Measurements from ENCODE around the gene WNK1. TPM values are rescaled to one million over a fixed set of nuclear protein-coding genes. Genes with fewer than 3 reads are reported as not detected.

Gene WNK1
- total RNA-seq, 2 experiments from 2014 or later, result 112 to 134 TPM

GRCh38 chr12:885701-886100 is 133.3 kb downstream of the WNK1 start:
- CTCF ChIA-PET, result interaction anchor here (0.8 to 1.1 kb wide), 3 partner anchors 12 to 70 kb away, joined by 3 to 4 read pairs (median 3); no protein-coding TSS in a partner anchor
- Mint-ChIP-seq H3K4me1 (ENCODE audit: low read depth) (no peaks in the 10 kb centered on the region), H3K27ac (peak overlapping the region; percentile 27)

GRCh38 chr12:886206-886605 is 133.8 kb downstream of the WNK1 start:
- Mint-ChIP-seq H3K27ac (no peak overlapping the region), H3K4me3 (no peak overlapping the region), H3K4me1 (ENCODE audit: low read depth) (no peaks in the 10 kb centered on the region), H3K36me3 (ENCODE audit: low read depth) (peaks cover 38% of the 10 kb centered on the region), H3K9me3 (no peaks in the 10 kb centered on the region), H3K27me3 (ENCODE audit: low read depth) (no peaks in the 10 kb centered on the region)
- CTCF ChIA-PET, result interaction anchor here (1.1 kb wide), 1 partner anchor 23 kb away, joined by 3 read pairs; no protein-coding TSS in a partner anchor
- intact Hi-C loops (cut with micrococcal nuclease), result no loop called here
- DNase-seq, result no peak

More at GRCh38 chr12:885701-886100, 133.3 kb downstream of the WNK1 start:
- Mint-ChIP-seq H3K4me3 (no peak overlapping the region), H3K36me3 (ENCODE audit: low read depth) (peaks cover 38% of the 10 kb centered on the region), H3K27me3 (ENCODE audit: low read depth) (no peaks in the 10 kb centered on the region), H3K9me3 (no peaks in the 10 kb centered on the region)
- intact Hi-C loops (cut with micrococcal nuclease), result no loop called here
- no peak for DNase-seq

DNA sequence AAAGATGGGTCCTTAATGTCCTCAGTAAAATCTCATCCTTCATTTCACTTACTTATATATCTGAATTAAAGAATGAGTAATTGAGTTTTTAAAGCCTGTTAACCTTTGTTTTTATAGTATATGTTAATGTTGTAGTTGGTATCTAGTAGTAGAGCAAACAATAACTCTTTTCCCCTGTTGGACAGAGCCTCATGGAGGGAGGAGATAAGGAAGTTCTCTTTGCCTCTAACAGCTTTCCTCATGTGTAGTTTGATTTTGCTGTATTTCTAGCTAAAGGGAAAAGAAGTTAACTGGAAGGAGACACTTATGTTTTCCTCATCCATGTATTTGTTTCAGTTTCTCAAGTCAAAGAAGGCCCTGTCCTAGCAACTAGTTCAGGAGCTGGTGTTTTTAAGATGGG is 141.8 kb downstream of the WNK1 start:
- DNase-seq, result no peak
- H3K36me3 Mint-ChIP-seq (ENCODE audit: low read depth), result peaks cover 15% of the 10 kb centered on the region
- H3K4me1 Mint-ChIP-seq (ENCODE audit: low read depth), result no peaks in the 10 kb centered on the region
- CTCF ChIA-PET, result no interaction called here
- no peaks in the 10 kb centered on the region for H3K27me3 Mint-ChIP-seq (ENCODE audit: low read depth)
- intact Hi-C loops (cut with micrococcal nuclease), result no loop called here
- H3K4me3 Mint-ChIP-seq, result no peak overlapping the region
- no peak overlapping the region for H3K27ac Mint-ChIP-seq
- no peaks in the 10 kb centered on the region for H3K9me3 Mint-ChIP-seq

- H3K27ac Mint-ChIP-seq, result no peak overlapping the region
- intact Hi-C loops (cut with micrococcal nuclease), result no loop called here
- H3K4me1 Mint-ChIP-seq (ENCODE audit: low read depth), result no peaks in the 10 kb centered on the region
- DNase-seq, result no peak
- H3K27me3 Mint-ChIP-seq (ENCODE audit: low read depth), result no peaks in the 10 kb centered on the region
- CTCF ChIA-PET, result no interaction called here
- H3K9me3 Mint-ChIP-seq, result no peaks in the 10 kb centered on the region
- no peak overlapping the region for H3K4me3 Mint-ChIP-seq
- peaks cover 20% of the 10 kb centered on the region for H3K36me3 Mint-ChIP-seq (ENCODE audit: low read depth)
Observed at GRCh38 chr12:896031-896430, 143.7 kb downstream of the WNK1 start.

GRCh38 chr12:897386-897785 is 145.0 kb downstream of the WNK1 start:
- H3K9me3 Mint-ChIP-seq, result no peaks in the 10 kb centered on the region
- no peak overlapping the region for H3K27ac Mint-ChIP-seq
- peaks cover 2% of the 10 kb centered on the region for H3K4me1 Mint-ChIP-seq (ENCODE audit: low read depth)
- CTCF ChIA-PET, result no interaction called here
- H3K4me3 Mint-ChIP-seq, result no peak overlapping the region
- intact Hi-C loops (cut with micrococcal nuclease), result no loop called here
- no peaks in the 10 kb centered on the region for H3K27me3 Mint-ChIP-seq (ENCODE audit: low read depth)
- H3K36me3 Mint-ChIP-seq (ENCODE audit: low read depth), result peaks cover 25% of the 10 kb centered on the region
- no peak for DNase-seq

- CTCF ChIA-PET, result interaction anchor here (0.6 kb wide), 2 partner anchors 66 to 324 kb away, joined by 3 read pairs; no protein-coding TSS in a partner anchor
Observed at GRCh38 chr12:902581-902980, 150.2 kb downstream of the WNK1 start.

GRCh38 chr12:903055-903454 is 150.7 kb downstream of the WNK1 start:
- CTCF ChIA-PET, result interaction anchor here (0.6 kb wide), 2 partner anchors 66 to 325 kb away, joined by 3 read pairs; no protein-coding TSS in a partner anchor
- intact Hi-C loops (cut with micrococcal nuclease), result no loop called here
- Mint-ChIP-seq H3K27ac (peak overlapping the region; percentile 22), H3K4me3 (no peak overlapping the region), H3K27me3 (ENCODE audit: low read depth) (no peaks in the 10 kb centered on the region), H3K9me3 (no peaks in the 10 kb centered on the region), H3K4me1 (ENCODE audit: low read depth) (peaks cover 32% of the 10 kb centered on the region), H3K36me3 (ENCODE audit: low read depth) (peaks cover 29% of the 10 kb centered on the region)
- DNase-seq, result no peak

More at GRCh38 chr12:902581-902980, 150.2 kb downstream of the WNK1 start:
- Mint-ChIP-seq H3K27me3 (ENCODE audit: low read depth) (no peaks in the 10 kb centered on the region), H3K9me3 (no peaks in the 10 kb centered on the region), H3K27ac (no peak overlapping the region), H3K4me3 (no peak overlapping the region), H3K36me3 (ENCODE audit: low read depth) (peaks cover 24% of the 10 kb centered on the region), H3K4me1 (ENCODE audit: low read depth) (peaks cover 32% of the 10 kb centered on the region)
- intact Hi-C loops (cut with micrococcal nuclease), result no loop called here
- DNase-seq, result no peak

- H3K4me1 Mint-ChIP-seq (ENCODE audit: low read depth), result peaks cover 32% of the 10 kb centered on the region
- CTCF ChIA-PET, result no interaction called here
- H3K9me3 Mint-ChIP-seq, result no peaks in the 10 kb centered on the region
- no peak for DNase-seq
- no peaks in the 10 kb centered on the region for H3K27me3 Mint-ChIP-seq (ENCODE audit: low read depth)
- H3K4me3 Mint-ChIP-seq, result no peak overlapping the region
- H3K36me3 Mint-ChIP-seq (ENCODE audit: low read depth), result peaks cover 30% of the 10 kb centered on the region
- peak overlapping the region; percentile 6 for H3K27ac Mint-ChIP-seq
- intact Hi-C loops (cut with micrococcal nuclease), result loop anchor here (2.0 kb wide), 1 partner anchor 45 kb away; the partner anchor contains the start of gene RAD52
Observed at GRCh38 chr12:904010-904414, 151.6 kb downstream of the WNK1 start.

DNA sequence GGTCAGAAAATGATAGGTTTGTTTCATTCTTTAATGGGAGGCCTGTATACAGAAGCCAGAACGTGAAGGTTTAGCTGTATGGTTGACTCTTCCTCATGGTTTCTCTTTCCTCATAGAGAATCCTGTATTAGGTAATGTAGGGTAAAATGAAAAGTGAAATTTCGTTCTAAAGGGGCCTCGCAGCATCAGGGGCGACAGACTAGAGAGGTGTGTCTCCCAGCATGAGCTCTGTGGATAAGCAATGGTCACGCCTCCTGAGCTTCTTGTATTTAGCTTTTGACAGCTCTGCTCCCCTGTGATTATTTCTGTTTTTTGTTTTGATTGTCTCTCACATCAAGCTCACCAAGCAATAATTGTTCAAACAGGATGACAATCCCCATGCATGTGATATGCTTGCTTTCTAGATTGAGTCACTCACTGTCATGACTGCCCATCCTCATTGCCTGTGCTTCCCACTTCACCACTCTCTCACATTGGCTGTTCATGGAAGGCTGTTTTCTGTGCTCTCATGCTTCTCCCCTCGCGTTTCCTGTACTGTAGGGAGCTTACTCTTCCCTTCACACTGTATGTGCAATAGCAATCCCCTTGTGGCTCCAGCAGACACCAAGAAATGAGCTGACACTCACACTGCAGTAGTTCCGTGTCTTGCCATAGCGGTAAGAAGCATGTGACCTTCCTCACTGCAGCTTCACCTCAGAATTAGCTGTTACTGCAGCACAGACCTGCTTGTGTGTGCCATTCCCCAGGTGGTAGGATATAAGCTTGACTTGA is 153.1 kb downstream of the WNK1 start:
- H3K27me3 Mint-ChIP-seq (ENCODE audit: low read depth), result no peaks in the 10 kb centered on the region
- H3K4me1 Mint-ChIP-seq (ENCODE audit: low read depth), result peaks cover 32% of the 10 kb centered on the region
- peak; percentile 21 for DNase-seq
- H3K9me3 Mint-ChIP-seq, result no peaks in the 10 kb centered on the region
- peaks cover 25% of the 10 kb centered on the region for H3K36me3 Mint-ChIP-seq (ENCODE audit: low read depth)
- CTCF ChIA-PET, result interaction anchor here (0.7 to 2.6 kb wide), 5 partner anchors 9 to 701 kb away, joined by 3 to 6 read pairs (median 4); partner anchors contain the start of gene RAD52
- intact Hi-C loops (cut with micrococcal nuclease), result loop anchor here (2.0 kb wide), 1 partner anchor 43 kb away; the partner anchor contains the start of gene RAD52
- H3K27ac Mint-ChIP-seq, result peak overlapping the region; percentile 52
- no peak overlapping the region for H3K4me3 Mint-ChIP-seq

- Mint-ChIP-seq H3K4me1 (ENCODE audit: low read depth) (peaks cover 32% of the 10 kb centered on the region), H3K36me3 (ENCODE audit: low read depth) (peaks cover 21% of the 10 kb centered on the region), H3K9me3 (no peaks in the 10 kb centered on the region), H3K27me3 (ENCODE audit: low read depth) (no peaks in the 10 kb centered on the region), H3K4me3 (no peak overlapping the region), H3K27ac (peak overlapping the region; percentile 52)
- CTCF ChIA-PET, result interaction anchor here (1.3 to 2.6 kb wide), 3 partner anchors 9 to 91 kb away, joined by 3 to 6 read pairs (median 4); partner anchors contain the start of gene RAD52
- intact Hi-C loops (cut with micrococcal nuclease), result no loop called here
- no peak for DNase-seq
Observed at GRCh38 chr12:906062-906585, 153.7 kb downstream of the WNK1 start.

GRCh38 chr12:907413-908185 is 155.2 kb downstream of the WNK1 start:
- Mint-ChIP-seq H3K36me3 (ENCODE audit: low read depth) (peaks cover 16% of the 10 kb centered on the region), H3K4me3 (no peak overlapping the region), H3K27me3 (ENCODE audit: low read depth) (no peaks in the 10 kb centered on the region), H3K27ac (no peak overlapping the region), H3K4me1 (ENCODE audit: low read depth) (peaks cover 29% of the 10 kb centered on the region), H3K9me3 (no peaks in the 10 kb centered on the region)
- intact Hi-C loops (cut with micrococcal nuclease), result no loop called here
- DNase-seq, result no peak
- CTCF ChIA-PET, result interaction anchor here (0.6 to 2.6 kb wide), 2 partner anchors 26 to 92 kb away, joined by 6 to 7 read pairs; no protein-coding TSS in a partner anchor

GRCh38 chr12:909861-910260 is 157.5 kb downstream of the WNK1 start:
- H3K27me3 Mint-ChIP-seq (ENCODE audit: low read depth), result no peaks in the 10 kb centered on the region
- H3K4me3 Mint-ChIP-seq, result no peak overlapping the region
- intact Hi-C loops (cut with micrococcal nuclease), result no loop called here
- H3K36me3 Mint-ChIP-seq (ENCODE audit: low read depth), result peaks cover 23% of the 10 kb centered on the region
- DNase-seq, result no peak
- peaks cover 16% of the 10 kb centered on the region for H3K4me1 Mint-ChIP-seq (ENCODE audit: low read depth)
- H3K27ac Mint-ChIP-seq, result peak overlapping the region; percentile 55
- CTCF ChIA-PET, result interaction anchor here (1.1 kb wide), 1 partner anchor 300 kb away, joined by 3 read pairs; no protein-coding TSS in a partner anchor
- H3K9me3 Mint-ChIP-seq, result no peaks in the 10 kb centered on the region
